GM10266 (cell line): ENCODE data around the gene PNPLA5.

Source experiments
- DNase-seq: peaks from one replicate; pipeline ENCODE4 v3.0.0; 2012; ENCODE audit errors: extremely low spot score
- CTCF ChIP-seq: IDR thresholded peaks from 2 replicates; pipeline ENCODE4 v1.5.1; 2012; ENCODE audit warnings: mild to moderate bottlenecking, low read depth; ENCODE audit not compliant: control insufficient read depth, insufficient read depth; ENCODE audit errors: missing control alignments

Gene PNPLA5

DNA sequence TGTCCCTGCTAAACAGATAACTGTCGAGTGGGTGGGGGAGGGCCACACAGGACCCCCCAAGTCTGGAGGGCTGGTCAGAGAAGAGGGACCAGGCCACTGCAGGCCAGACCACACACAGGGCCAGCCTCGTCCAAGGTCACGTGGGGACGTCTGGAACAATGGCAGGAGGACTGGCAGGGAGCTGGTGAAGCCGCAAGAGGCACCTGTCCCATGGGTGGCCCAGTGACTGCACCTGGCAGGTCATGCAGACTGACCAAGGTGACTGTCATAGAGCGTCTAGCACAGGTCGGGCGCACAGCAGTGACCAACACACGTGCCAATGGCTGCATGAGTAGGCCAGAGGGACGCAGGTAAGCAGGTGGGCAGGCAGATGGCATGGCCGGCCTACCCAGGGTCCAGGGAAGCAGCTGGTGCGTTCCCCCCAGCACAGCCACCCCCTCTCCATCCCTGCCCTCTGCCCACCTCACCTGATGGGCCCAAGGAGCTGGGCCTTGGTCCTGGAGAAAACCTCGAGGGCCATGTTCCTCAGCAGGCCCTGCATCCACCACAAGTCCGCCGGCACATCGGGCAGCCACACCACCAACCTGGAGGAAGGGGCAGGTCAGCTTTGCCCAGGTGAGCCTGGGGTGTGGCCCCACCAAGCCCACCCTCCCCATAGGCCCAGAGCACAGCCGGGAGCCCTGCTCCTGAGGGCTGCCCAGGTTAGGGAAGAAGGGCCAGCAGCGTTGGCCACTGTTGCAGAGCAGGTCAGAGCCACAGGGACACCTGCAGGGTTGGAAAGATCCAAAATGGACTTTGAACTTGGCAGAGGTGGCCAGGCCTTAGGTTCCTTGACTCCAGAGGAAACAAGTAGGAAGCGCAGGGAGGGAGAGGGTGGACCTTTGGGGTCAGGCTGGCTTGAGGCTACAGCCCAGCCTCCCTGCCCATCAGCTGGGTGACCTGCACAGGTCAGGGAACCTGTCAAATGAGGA is 10.4 kb downstream of the PNPLA5 start:
- no peak for TF ChIP-seq CTCF
- no peak for DNase-seq

DNA sequence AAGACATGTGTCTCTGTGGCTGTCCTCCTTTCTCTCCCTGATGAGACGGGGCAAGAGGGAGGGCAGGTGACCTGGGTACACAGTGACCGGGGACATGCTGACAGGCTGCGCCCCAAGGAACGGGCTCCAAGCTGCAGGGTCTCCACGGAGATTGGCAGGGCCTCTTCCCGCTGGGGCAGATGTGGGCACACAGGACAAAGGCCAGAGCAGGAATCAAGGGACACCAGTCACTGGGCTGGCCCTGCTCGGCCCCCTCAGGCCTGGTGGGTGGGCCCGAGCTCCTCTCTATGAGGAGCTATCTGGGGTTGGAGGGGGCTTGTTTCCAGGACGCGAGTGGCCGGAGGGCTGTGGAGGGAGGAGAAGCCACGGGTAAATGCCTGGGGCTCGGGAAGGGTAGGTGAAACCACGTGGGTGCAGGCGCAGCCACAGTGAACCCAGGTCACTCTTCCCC is 11.2 kb downstream of the PNPLA5 start:
- no peak for TF ChIP-seq CTCF
- no peak for DNase-seq

DNA sequence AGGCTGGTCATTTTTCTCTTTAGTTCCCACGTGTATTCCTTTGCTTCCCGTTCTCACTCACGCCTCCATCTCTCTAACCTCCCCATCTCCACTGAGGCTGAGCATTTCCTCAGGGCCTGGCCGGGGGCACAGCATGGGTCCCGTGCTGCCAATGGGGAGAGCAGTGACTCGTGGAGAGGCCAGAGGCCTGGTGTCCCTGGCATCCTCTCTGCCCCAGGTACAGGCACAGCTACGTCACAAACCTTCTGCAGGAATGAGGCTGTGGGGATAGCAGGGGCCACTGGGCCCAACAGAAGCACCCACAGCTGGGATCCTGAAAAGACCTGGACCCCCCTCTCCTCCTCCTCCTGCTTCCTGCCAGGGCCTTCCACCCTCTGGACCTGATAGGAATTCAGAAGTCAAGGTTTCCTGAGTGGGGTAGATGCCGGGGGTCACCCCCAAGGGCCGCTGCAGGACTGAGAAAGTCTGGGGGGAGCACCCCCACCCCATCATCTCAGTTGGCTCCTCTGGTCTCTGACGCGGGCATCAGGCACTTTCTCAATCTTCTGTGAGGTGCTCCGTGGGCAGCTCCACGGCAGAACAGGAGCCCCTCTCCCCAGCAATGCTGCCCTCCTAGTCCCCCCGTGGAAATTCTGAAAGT is 11.8 kb downstream of the PNPLA5 start:
- DNase-seq, result no peak
- TF ChIP-seq CTCF, result no peak

DNA sequence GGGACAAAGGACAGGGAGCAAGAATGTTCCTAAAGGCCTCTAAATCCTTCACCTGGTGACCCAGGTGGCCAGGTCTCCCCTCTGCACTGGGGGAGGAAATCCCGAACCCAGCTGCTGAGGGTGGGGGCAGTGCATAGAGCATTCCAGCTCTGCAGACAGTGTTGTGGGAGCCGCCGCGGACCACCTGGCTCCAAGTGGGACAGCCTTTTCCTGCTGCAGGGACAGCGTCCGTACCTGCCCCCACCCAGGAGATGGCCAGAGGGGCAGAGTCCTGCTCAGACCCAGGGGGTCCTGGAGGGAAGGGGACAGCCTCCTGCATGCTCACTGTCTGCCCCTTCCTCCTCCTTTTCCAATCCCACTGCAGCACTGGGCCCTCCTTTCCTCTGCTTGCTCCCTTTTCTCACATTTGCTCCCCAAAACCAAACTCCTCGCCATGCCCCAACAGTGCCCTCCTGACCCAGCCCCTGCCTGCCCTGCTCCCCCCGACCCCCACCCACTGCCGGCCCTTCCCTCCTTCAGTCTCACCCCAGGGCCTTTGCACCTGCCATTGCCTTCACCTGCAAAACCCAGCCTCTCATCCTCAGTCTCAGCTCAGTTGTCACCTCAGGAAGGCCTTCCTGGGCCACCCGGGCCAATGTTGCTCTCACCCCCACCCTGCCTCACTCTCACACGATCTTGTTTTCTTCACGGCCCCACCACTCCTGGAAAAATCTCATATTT is 12.8 kb downstream of the PNPLA5 start:
- no peak for TF ChIP-seq CTCF
- no peak for DNase-seq

- no peak for TF ChIP-seq CTCF
- no peak for DNase-seq
Observed at GRCh38 chr22:43878079-43878795, 13.6 kb downstream of the PNPLA5 start.

DNA sequence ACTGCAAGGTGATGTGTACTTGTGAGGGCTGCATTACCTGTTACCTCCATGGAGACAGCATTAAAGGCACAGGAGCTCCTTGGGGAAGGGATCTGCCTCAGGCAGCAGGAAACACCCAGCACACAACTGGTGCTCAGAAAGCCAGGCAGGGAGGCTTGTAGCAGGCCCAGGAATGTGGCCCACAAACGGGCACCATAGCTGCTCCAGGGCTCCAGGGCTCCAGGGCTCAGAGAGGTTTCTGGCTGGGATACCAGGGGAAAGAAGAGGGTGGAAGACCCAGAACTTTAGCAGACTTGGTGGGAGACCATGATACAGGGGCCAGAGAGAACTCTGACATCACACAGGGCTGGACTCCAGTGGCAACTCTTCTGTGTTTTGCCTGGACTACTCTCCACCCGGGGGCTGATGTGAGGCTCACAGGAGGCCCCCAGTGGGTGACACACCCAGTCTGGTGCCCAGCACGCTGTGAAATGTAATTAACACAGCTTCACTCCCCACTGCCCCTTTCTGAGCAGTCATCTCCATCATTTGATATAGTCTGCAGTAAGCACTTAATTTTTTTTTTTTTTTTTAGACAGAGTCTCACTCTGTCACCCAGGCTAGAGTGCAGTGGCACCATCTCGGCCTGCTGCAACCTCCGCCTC is 14.8 kb downstream of the PNPLA5 start:
- DNase-seq, result no peak
- TF ChIP-seq CTCF, result no peak
